ENCODE measurements around the gene KIF21B.

The KIF21B gene

DNA sequence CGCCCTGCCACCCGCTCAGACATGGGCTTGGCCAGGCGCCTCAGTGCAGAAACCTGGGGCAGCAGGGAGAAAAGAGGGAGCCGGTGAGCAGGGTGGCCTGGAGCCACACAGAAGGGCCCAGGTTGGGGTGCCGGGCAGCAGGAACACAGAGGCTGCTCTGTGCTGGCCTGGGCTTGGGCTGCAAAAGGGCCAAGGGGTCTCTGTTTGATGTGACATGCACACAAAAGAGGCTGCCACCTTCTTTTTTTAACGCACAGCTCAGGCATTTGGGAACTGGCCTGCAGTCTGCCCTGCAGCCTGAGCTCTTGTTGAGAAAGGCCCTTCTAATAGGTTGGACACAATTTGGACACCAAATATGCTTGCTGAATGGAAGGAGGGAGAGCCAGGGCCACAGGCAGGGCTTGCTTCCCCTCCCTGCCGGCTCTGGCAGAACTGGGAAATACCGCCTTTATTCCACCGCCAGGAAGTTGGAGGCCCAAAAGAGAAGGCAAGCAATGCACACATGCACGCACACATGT, 32.4 kb downstream of the KIF21B start:
- no peak for DNase-seq

DNA sequence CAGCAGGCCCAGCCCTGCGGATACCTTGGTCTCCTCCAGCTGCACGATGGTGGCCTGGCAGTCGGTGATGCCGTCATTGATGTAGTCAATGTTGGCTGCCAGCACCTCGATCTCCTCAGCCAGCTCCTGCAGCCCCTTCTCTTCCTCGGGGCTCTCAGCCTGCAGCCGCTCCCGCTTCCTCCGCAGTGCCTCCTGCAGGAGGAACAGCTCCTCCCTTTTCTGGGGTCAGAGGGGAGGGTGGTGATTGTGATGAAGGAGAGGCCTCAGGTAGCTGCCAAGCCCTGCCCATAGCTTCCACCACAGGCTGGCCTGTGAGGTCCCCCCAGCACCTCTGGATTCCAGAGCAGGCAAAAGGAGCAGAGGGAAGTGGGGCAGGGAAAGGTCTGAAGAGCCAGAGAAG, 33.4 kb downstream of the KIF21B start:
- no peak for DNase-seq

DNA sequence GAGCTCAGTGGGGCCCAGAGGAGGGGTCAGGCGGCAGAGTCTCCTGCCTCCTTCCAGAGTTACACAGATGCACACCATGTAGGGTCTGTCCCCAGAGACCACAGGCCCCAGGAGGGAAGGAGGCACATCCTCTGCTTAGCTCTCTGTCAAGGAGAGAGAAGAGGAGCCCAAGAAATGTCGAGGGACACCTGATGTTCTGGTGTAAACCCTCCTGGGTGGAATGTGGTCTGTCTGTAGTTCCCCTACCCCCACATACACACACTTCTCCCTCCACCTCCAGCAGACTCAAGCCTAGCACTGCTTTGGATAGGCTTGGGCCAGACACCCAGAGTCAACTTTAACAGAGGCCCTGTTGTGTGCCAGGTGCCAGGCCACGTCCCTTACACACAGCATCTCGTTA, 34.2 kb downstream of the KIF21B start:
- DNase-seq: no peak

DNA sequence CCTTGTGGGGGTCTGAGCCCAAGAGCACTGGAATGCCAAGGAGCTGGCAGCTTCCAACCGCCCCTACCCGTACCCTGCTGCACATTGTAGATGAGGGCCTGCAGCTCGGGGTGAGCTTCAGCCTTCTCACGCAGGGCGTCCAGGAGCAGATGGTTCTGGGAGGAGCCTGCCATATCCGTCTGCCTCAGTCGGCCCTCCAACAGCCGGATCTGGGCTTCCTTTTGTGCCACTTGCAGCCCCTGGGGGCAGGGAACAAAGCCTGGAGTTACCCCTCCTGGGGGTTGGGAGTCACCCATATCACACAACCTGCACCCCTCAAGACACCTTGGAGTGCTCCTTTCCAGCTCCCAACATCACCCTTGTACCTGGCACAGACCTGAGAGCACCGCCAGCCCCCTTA, 34.8 kb downstream of the KIF21B start:
- DNase-seq: no peak

DNA sequence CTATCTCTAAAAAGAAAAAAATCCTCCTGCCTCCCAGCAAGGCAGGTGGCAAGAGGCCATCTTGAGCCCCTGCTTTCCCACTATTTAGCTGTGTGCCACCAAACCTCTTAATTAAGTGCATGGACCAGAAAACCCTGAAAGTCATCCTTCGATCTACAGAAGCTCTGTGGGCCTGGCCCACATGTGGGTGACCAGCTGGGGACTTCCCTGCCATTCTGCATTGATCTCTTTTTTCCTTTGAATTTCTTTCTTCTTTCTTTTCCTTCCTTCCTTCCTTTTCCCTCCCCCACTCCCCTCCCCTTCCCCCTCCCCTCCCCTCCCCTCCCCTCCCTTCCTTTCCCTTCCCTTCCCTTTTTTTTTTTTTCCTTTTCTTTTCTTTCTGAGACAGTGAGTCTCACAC, 38.0 kb downstream of the KIF21B start:
- no peak for DNase-seq

DNA sequence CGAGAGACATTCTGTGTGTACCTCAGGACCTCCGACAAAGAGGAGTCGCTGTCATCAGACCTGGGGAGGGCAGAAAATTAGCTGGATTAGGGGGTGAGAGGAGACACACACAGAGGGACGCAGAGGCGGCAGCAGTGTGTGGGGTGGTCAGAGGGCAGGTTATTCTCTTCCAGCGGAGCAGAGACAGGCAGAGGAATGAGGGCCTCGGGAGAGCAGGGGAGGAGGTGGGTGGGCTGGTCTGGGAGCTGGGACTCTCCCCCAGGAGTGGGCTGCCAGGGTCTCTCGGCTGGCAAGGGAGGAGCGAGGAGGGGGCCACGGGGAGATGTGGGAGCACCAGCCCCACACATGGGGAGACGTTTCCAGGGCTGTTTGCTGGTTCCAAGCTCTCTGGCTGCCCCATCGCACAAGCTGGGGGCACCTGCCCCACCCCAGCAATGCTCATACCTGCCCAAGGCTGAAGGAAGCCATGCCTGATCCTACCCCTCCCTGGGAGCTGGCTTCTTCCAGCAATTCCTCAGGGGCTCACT, 40.4 kb downstream of the KIF21B start:
- DNase-seq: no peak

DNA sequence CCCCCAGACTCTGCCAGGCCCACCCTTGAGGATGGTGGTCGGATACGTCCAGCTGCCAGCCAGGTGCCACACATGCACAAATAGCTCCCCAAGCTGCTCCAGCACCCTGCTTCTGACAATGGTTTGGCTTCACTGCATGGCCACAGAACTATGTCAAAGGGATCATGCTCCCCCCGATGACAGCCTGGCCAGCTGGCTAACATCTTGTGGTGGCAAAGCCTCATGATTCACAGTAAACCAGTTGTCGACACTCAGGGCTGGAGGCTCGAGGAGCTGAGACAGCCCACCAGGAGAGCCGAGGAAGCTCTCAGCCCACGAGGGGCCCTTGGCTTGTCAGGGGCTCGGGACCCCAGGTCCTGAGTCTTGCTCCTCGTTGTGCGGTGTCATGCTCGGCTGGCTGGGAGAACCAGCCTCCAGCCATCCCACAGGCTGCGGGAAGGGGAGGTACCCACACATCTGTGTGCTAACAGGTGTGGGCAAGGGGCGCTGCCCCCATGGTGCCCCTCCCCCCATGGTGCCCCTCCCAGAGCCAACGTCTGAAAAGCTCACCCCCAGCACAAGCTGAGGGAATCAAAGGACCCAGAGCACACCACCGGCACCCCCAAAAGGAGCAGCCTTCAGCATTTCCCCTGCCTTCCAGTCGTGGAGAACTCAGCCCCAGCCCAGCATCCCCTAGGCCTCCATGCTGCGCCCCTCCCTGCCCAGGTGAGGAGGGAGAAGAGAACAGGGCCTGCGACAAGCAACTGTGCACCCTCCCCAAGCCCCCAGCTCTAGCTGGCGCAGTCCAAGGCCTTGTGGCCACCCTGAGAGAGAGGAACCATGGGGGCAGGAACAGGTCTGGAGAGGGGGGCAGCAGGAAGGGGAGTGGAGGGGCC, 41.2 kb downstream of the KIF21B start:
- DNase-seq: no peak

DNA sequence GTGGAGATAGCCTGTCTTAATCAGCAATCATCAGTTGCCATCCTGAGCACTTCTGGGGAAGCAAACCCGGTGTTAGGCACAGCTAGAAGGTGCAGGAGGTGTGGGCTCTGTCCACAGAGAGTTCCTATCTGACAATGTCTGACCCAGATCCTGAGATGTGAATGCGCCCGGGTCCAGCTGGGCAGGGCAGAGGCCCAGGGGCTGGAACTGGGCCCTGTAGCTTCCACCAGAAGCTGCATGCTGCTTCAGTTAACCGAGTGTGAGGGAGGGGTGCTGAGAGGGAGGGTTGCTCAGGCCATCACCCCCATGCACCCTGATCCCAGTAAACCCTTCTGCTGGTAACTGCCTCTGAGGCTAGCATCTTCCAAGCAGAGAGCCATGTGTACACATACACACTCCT, 42.2 kb downstream of the KIF21B start:
- no peak for DNase-seq

DNA sequence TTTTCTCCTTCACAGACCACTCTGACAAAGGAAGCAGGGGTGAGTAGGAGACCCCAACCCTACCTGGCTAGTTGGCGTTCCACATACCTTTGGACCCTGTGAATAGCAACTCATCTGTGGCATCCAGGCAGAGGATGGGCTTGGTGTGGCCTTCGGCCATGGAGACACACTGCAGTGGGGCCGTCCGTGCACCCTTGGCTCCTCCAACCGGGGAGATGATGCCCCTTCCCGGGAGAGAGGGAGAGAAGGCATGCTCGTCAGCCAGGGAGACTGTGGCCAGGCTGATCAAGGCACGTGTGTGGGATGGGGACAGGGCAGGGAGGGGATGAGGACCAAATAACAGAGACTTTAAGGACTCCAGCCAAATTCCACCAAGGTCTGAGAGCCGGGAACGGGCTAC, 42.6 kb downstream of the KIF21B start:
- DNase-seq: no peak

DNA sequence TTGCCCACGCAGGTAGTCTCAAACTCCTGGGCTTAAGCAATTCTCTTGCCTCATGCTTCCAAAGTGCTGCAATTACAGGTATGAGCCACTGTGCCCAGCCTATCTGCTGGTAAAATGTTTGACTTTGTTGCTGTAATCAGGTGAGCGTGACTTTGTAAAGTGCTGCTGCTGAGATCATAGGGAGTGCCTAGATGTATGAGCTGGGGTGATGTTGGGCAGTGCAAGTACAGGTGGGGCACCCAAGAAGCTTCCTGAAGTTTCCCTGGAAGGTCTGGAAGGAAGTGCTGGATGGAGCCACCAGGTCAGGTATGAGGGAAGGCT, 43.1 kb downstream of the KIF21B start:
- DNase-seq: no peak

DNA sequence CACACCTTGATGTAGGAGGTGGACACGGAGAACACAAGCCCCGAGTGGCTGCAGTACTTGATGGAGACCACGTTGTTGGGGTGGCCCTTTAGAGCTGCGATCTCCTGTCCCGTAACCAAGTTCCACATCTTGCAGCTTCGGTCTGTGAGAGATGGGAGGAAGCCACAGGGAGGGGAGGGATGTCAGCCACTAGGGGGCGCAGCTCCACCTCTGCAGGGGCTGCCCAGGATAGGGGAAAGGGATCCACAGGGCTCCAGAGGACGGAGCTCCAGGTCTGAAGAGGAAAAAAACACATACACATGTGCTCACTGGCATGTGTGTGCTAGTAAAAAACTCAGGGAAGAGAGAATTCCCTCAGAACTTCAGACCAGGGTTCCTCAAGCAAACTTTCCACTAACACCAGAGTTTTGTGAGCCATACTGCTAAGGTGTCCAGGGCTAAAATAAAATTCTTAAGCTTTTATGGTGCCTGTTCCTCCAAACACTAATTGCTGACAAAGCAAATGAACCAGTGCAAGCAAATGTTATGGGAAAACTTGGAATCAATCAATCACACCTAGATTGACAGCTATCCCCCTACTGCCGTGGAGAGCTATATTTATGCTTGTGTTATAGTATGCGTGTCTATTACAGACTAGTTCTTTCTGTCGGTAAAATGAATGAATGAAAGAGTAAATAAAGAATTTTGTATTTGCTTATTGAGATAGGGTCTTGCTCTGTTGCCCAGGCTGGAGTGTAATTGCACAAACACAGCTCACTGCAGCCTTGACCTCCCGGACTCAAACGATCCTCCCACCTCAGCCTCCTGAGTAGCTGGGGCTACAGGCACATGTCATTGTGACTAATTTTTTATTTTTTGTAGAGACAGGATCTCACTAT, 43.7 kb downstream of the KIF21B start:
- peak; percentile 79 for DNase-seq

DNA sequence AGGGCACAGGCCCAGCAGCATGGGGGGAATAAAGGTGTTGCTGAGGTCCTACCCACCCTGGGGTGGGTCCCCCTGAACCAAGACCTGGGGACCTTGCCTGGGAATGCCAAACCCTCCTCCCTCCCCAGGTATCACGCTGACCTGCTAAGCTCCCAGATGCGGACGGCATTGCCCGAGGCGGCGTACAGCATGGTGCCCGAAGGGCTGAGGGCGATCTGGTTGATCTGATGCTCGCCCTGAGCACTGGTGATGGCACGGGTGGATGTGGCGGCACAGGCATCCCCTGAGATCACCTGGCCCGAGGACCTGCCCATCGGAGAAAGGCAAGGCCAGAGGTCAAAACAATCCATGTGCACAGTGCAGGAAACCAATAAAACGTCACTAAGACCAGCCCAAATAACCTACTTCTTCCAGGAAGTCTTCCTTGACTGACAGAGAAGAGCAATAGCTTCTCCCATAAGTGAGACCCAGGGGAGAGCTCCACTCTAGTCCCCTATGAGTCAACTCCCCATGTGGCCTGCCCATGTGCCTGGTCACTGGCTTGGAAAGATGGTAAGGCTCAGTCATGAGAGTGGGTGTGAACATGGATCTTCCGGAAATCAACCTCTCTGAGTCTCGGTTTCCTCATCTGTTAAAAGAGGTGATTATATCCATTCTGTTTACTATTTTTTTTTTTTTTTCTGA, 46.3 kb downstream of the KIF21B start:
- DNase-seq: no peak

DNA sequence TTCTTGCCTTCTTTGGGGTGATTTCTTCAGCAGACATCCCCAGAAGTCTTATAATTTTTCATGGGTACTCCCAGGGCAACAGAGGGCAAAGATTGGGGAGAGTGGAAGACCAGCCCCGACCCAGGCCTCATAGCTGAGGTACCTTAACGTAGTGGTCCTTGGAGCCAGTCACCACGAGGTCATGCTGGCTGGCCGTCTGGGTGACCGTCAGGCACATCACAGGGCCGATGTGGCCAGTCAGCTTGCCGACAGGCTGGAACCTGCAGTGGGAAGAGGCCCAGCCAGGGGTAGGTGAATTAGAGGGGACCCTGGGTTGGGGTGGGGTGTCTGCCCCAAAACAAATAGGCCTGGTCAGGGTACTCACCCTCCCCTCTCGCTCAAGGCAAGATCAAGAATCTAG, 46.9 kb downstream of the KIF21B start:
- no peak for DNase-seq

DNA sequence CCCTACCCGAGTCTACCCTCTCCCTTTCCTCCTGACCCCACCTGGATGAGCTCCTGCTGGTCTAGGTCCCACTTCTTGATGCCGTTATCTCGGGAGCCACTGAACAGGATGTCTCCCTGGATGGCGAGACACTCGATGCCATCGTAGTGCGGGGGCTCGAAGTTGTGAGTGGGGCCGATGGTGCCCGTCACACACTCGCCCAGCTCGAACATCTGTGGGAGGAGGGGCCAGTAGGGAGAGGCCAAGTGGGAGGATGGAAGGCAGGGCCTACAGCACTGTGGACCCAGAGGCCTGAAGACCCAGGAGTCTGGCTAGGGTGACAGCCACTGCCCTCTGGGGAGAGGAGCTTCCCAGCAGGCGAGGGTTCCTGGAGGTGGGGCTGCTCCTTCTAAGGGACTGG, 48.1 kb downstream of the KIF21B start:
- no peak for DNase-seq

DNA sequence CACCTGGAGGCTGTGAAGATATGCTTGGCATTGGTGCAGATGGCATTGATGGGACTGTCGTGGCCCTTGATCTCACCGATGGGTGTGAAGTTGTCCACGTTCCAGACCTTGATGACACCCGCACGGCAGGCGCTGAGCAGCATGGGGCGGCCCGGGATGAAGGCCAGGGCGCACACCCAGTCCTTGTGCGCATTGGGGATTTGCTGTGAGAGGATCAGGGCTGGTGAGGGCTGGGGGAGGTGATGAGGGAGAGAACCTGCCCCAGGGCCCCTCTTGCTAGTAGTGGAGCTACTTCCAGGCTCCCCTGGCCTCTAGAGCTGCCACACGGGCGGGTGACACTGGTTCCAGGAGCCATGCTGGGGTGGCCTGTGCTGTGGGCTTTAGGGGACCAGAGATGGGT, 48.8 kb downstream of the KIF21B start:
- DNase-seq: no peak

DNA sequence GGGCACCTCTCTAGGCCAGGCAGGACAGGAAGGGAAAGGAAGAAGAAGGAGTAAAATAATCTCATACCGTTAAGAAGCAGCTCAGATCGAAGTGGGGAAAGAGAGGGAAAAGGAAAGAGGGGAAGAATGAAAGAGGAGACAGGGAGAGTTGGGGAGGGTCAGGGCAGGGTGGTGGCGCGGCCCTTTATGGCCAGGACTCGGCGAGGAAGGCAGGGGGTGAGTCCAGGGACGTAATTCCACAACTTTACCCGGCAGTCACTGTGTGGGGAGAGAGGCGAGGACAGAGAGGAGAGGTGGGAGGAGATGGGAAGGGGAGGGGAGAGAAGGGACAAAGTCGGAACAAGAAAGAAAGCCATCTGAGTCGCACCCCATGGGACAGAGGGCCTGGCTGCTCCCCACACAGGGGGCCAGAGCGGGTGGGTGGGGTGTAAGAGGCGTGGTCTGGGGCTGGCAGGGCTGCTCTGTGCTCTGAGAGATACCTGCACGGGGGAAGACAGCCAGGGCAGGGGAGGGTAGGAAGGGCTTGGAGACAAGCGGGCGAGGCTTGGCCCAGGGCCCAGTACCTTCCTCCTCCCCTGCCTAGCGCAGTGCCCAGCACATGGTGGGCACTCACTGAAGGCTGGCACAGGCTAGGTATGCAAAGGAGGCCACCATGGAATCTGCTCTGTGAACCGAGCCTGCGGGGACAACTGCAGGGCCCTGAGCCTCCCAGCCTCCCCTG, 49.4 kb downstream of the KIF21B start:
- DNase-seq: no peak

DNA sequence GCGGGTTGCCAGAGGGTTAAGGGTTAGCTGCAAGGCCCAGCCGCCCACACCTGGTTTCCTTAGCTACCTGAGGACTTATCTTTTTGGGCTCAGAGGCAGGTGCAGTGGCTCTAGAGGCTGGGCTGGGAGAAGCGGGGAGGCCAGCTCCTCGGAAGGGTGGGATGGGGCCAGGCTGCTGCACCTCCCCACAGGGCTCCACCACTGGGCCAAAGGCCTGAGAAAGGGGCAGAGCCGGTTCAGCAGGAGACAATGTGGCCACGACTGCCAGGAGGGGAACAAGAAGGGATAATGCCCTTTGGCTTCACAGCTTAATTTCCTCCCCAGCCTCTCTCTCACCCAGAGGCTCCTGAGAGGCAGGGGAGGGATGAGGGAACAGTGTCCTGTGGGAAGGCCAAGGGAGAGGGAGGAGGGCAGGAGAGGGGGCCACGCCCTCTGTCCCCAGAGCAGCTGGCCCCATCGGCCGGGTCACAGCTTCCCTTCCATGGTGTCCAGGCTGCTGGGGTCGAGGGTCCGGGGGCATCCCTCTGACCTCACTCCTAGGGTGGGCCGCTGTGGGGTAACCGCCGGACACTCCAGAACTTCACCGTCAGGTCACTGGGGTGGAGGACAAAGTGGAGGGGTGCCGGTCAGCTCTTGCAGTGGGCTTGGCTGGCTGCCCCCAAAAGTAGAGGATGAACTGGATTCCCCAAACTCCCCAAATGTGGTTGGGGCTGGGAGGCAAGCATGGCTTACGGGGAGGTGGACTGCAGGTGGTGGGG, 50.4 kb downstream of the KIF21B start:
- no peak for DNase-seq

DNA sequence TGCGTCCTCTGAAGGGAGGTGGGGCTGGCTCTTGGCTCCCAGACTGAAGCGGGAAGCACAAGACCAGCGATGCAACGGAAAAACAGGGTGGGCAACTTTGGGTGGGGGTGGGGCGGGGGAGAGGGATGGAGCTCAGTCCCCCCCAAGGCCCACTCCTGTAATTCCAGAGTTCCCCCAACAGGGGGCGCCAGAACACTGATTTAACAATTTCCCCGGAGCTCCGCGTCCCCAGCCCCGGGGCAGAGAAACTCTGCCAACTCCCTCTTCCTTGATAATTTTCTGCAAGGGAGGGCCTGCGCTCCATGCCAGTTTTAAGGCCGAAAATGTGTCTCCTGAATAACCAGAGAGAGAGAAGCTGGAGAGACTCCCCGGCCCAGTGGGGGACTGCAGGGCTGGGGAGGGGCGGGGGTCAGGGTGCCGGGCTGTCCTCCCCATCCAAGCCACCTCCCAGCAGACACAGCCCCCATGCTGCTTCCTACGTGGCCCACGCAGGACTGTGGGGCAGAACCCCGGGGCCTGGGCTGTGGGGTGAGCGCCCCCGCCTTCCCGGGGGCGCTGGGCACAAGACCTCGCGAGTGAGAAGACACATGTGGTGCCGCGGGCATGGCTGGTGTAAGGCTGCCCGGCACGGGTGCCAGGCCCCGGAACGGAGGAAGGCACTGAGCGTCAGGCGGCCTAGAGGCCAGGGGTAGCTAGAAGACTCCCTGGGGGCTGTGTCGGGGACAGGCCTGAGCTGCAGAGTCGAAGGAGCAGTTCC, 51.4 kb downstream of the KIF21B start:
- DNase-seq: peak; percentile 76

DNA sequence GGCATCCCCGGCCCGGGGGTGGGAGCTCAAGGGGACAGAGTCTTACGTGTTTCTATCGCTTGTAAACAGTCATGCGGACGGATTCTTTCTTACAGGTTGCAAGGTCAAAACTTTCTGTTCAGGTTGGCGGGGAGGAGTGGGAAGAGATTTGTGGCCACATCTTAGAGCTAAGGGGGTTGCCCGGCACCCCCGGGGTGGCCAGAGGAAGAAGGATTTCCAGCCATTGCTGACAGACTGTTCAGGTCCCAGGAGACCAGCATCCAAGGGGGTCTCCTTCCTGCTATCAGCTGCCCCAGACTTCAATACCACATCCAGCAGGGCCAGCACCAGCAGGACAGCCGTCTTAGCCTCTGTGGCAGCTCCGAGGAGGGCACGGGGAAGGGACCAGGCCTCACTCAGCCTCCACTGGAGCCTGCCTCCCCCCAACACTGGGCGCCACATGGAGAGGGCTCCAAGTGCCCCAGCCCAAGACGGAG, 52.0 kb downstream of the KIF21B start:
- DNase-seq: no peak

DNA sequence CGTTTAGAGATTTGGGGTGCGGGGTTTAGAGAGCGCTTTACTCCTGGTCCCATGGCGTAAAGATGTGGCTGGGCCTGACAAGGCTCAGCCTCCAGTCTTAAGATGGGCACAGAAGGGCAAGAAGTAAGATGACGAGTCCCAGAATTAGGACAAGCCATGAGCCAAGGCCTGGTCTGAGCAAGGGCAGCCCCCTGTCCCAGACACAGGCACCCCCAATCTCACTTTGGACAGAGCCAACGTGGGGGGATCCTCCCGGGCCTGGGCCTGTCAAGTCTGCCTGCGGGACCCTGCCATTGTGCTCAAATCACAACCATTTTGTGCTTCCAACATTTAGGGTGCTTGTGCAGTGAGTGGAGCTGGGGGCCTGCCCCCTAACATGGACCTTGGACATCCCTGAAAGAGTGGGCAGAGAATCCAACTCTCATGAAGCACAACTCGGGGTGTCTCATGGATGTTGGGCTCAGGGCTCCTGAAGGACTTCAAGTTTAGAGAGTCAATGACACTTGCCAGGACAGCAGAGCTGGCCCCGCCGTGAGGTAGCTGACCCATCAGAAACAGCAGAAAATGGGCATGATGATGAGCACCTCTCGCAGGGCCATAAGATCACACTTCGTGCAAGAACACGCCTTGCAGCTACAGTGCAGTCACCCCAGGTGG, 52.6 kb downstream of the KIF21B start:
- no peak for DNase-seq

Data from OCI-M1 (cell line).